Type B pancreatic cell (in vitro differentiated cells): ENCODE results near the gene KMT2D. TPM values are rescaled to one million over a fixed set of nuclear protein-coding genes. Genes with fewer than 3 reads are reported as not detected.

Experiments used
- DNase-seq: peaks from one replicate; pipeline ENCODE4 v3.0.0; 2021; ENCODE audit warnings: mixed read lengths; ENCODE audit not compliant: unreplicated experiment; ENCODE audit errors: extremely low spot score
- H3K27ac Mint-ChIP-seq: 2 replicates; pipeline ENCODE4 v1.8.0; 2021; ENCODE audit warnings: mild to moderate bottlenecking, mixed read lengths
- H3K27me3 Mint-ChIP-seq: 2 replicates; pipeline ENCODE4 v1.8.0; 2021; ENCODE audit warnings: mixed read lengths
- H3K36me3 Mint-ChIP-seq: 2 replicates; pipeline ENCODE4 v1.8.0; 2021; ENCODE audit warnings: mixed read lengths
- H3K4me1 Mint-ChIP-seq: one replicate; pipeline ENCODE4 v1.8.0; 2021; ENCODE audit warnings: mixed read lengths; ENCODE audit not compliant: unreplicated experiment
- H3K4me3 Mint-ChIP-seq: 2 replicates; pipeline ENCODE4 v1.8.0; 2021; ENCODE audit warnings: mild to moderate bottlenecking, mixed read lengths
- H3K9me3 Mint-ChIP-seq: 2 replicates; pipeline ENCODE4 v1.8.0; 2021; ENCODE audit warnings: mixed read lengths
- CTCF ChIP-seq: fragments of 200-600 bp; sonication (generic); conservative IDR thresholded peaks from 2 replicates; pipeline ENCODE4 v1.5.0; 2021; ENCODE audit warnings: antibody characterized with exemption, mild to moderate bottlenecking
- total RNA-seq: library from RNA; stranded (reverse); gene quantifications from 2 replicates; pipeline ENCODE4 v1.2.1, GENCODE V29; 2021; ENCODE audit warnings: low replicate concordance

Gene KMT2D
- total RNA-seq, 1 donor from 2014 or later, result 97.6 TPM

GRCh38 chr12:49100380-49100779, 39.8 kb upstream of the KMT2D start:
- peaks cover 43% of the 10 kb centered on the region for H3K36me3 Mint-ChIP-seq
- no peaks in the 10 kb centered on the region for H3K4me1 Mint-ChIP-seq
- no peak overlapping the region for H3K27ac Mint-ChIP-seq

GRCh38 chr12:49098703-49099102, 38.1 kb upstream of the KMT2D start:
- peaks cover 26% of the 10 kb centered on the region for H3K27me3 Mint-ChIP-seq
- peaks cover 6% of the 10 kb centered on the region for H3K4me1 Mint-ChIP-seq
- no peaks in the 10 kb centered on the region for H3K9me3 Mint-ChIP-seq
- H3K4me3 Mint-ChIP-seq, result no peak overlapping the region
- H3K27ac Mint-ChIP-seq, result no peak overlapping the region
- no peak for DNase-seq
- H3K36me3 Mint-ChIP-seq, result peaks cover 36% of the 10 kb centered on the region
- no peak for TF ChIP-seq CTCF

More at GRCh38 chr12:49100380-49100779, 39.8 kb upstream of the KMT2D start:
- TF ChIP-seq CTCF, result no peak
- H3K9me3 Mint-ChIP-seq, result no peaks in the 10 kb centered on the region
- peaks cover 10% of the 10 kb centered on the region for H3K27me3 Mint-ChIP-seq
- H3K4me3 Mint-ChIP-seq, result no peak overlapping the region
- DNase-seq, result no peak

GRCh38 chr12:49098035-49098451, 37.4 kb upstream of the KMT2D start:
- Mint-ChIP-seq H3K4me3 (no peak overlapping the region), H3K9me3 (no peaks in the 10 kb centered on the region), H3K4me1 (peaks cover 6% of the 10 kb centered on the region), H3K36me3 (peaks cover 36% of the 10 kb centered on the region), H3K27me3 (peaks cover 32% of the 10 kb centered on the region), H3K27ac (no peak overlapping the region)
- TF ChIP-seq CTCF, result peak; percentile 88
- no peak for DNase-seq

GRCh38 chr12:49097381-49097780, 36.8 kb upstream of the KMT2D start:
- Mint-ChIP-seq H3K9me3 (no peaks in the 10 kb centered on the region), H3K4me3 (no peak overlapping the region)

GRCh38 chr12:49094975-49095365, 34.4 kb upstream of the KMT2D start:
- Mint-ChIP-seq H3K27ac (peak overlapping the region; percentile 6), H3K27me3 (peaks cover 62% of the 10 kb centered on the region)

More at GRCh38 chr12:49097381-49097780, 36.8 kb upstream of the KMT2D start:
- Mint-ChIP-seq H3K27me3 (peaks cover 39% of the 10 kb centered on the region), H3K27ac (no peak overlapping the region), H3K36me3 (peaks cover 36% of the 10 kb centered on the region), H3K4me1 (peaks cover 9% of the 10 kb centered on the region)
- no peak for TF ChIP-seq CTCF
- no peak for DNase-seq

More at GRCh38 chr12:49094975-49095365, 34.4 kb upstream of the KMT2D start:
- Mint-ChIP-seq H3K36me3 (peaks cover 19% of the 10 kb centered on the region), H3K4me3 (peak overlapping the region; percentile 35), H3K4me1 (peaks cover 9% of the 10 kb centered on the region), H3K9me3 (no peaks in the 10 kb centered on the region)
- DNase-seq, result no peak
- TF ChIP-seq CTCF, result no peak
